HG02943 (cell line): ENCODE results near the gene PPP1R37.
"Not testable (repeated sequence)": the region's sequence is repeated elsewhere in the genome, so short reads cannot be mapped to it uniquely, and the experiment has no call there.

Source experiments
- ATAC-seq: cut with Tn5 transposase; IDR thresholded peaks from one replicate; pipeline ENCODE4 v1.9.1; 2021; ENCODE audit warnings: mild to moderate bottlenecking, low read depth, moderate library complexity; ENCODE audit not compliant: unreplicated experiment

Gene PPP1R37

GRCh38 chr19:45091031-45091923 is 1.7 kb upstream of the PPP1R37 start:
- peak; percentile 61 for ATAC-seq

- ATAC-seq, result no peak
Measured at GRCh38 chr19:45094137-45094536, 1.2 kb downstream of the PPP1R37 start.

- ATAC-seq, result no peak
Measured at GRCh38 chr19:45094707-45095106, 1.7 kb downstream of the PPP1R37 start.

GRCh38 chr19:45095496-45096413 is 2.8 kb downstream of the PPP1R37 start:
- ATAC-seq, result no peak

- ATAC-seq, result no peak
Measured at GRCh38 chr19:45096700-45097099, 3.7 kb downstream of the PPP1R37 start.

GRCh38 chr19:45097450-45097775 is 4.4 kb downstream of the PPP1R37 start:
- no peak for ATAC-seq

- ATAC-seq, result no peak
Measured at GRCh38 chr19:45097776-45098520, 5.0 kb downstream of the PPP1R37 start.

- ATAC-seq, result no peak
Measured at GRCh38 chr19:45098521-45099466, 5.8 kb downstream of the PPP1R37 start.

- no peak for ATAC-seq
Measured at GRCh38 chr19:45099467-45100191, 6.7 kb downstream of the PPP1R37 start.

GRCh38 chr19:45100201-45100600 is 7.2 kb downstream of the PPP1R37 start:
- ATAC-seq, result no peak

- ATAC-seq, result no peak
Measured at GRCh38 chr19:45100846-45101252, 7.9 kb downstream of the PPP1R37 start.

- no peak for ATAC-seq
Measured at GRCh38 chr19:45101806-45102205, 8.8 kb downstream of the PPP1R37 start.

GRCh38 chr19:45102481-45102880 is 9.5 kb downstream of the PPP1R37 start:
- no peak for ATAC-seq

- no peak for ATAC-seq
Measured at GRCh38 chr19:45103156-45103507, 10.2 kb downstream of the PPP1R37 start.

- no peak for ATAC-seq
Measured at GRCh38 chr19:45103508-45104319, 10.7 kb downstream of the PPP1R37 start.

GRCh38 chr19:45104658-45105349 is 11.8 kb downstream of the PPP1R37 start:
- ATAC-seq, result no peak

GRCh38 chr19:45106363-45106762 is 13.4 kb downstream of the PPP1R37 start:
- not testable (repeated sequence) for ATAC-seq
